ENCODE data around the gene HS1BP3. TPM values are rescaled to one million over a fixed set of nuclear protein-coding genes. Genes with fewer than 3 reads are reported as not detected.

HS1BP3 gene
- polyA plus RNA-seq, 6 donors from 2014 or later = 10.8 to 23.3 (median 16.0) TPM

- DNase-seq (no peak), ATAC-seq (ENCODE audit: low read depth in 2 of 2) (no peak)
- H3K4me3 Mint-ChIP-seq = peak overlapping the region in 2 of 8 donors; percentile 20 to 75
- H3K27me3 Mint-ChIP-seq = no peaks in the 10 kb centered on the region
- no peak overlapping the region for H3K27ac Mint-ChIP-seq
- H3K9me3 Mint-ChIP-seq = peaks cover 0 to 5% (median 2%) of the 10 kb centered on the region in 7 donors
- H3K4me1 Mint-ChIP-seq = peaks cover 27 to 38% (median 34%) of the 10 kb centered on the region in 3 donors
- H3K36me3 Mint-ChIP-seq = no peaks in the 10 kb centered on the region
These were observed 72.5 kb downstream of the HS1BP3 start for GRCh38 chr2:20578266-20578894.

- H3K27ac Mint-ChIP-seq = peak overlapping the region in 1 of 6 donors; percentile 91
These were observed 73.2 kb downstream of the HS1BP3 start for GRCh38 chr2:20577495-20578235.

GRCh38 chr2:20576598-20577115 is 74.2 kb downstream of the HS1BP3 start:
- Mint-ChIP-seq H3K4me3 (peak overlapping the region; percentile 3 to 83 (median 72)), H3K36me3 (no peaks in the 10 kb centered on the region), H3K9me3 (peaks cover 0 to 5% (median 0%) of the 10 kb centered on the region in 7 donors), H3K4me1 (peaks cover 27 to 38% (median 34%) of the 10 kb centered on the region in 3 donors), H3K27ac (peak overlapping the region; percentile 5 to 96 (median 92)), H3K27me3 (no peaks in the 10 kb centered on the region)
- DNase-seq (peak; percentile 30), ATAC-seq (ENCODE audit: low read depth in 2 of 2) (peak; percentile 88 to 89)

More at GRCh38 chr2:20577495-20578235, 73.2 kb downstream of the HS1BP3 start:
- no peaks in the 10 kb centered on the region for H3K36me3 Mint-ChIP-seq
- peaks cover 27 to 38% (median 34%) of the 10 kb centered on the region in 3 donors for H3K4me1 Mint-ChIP-seq
- H3K9me3 Mint-ChIP-seq = peaks cover 0 to 5% (median 2%) of the 10 kb centered on the region in 7 donors
- DNase-seq = no peak
- H3K4me3 Mint-ChIP-seq = peak overlapping the region in 4 of 8 donors; percentile 15 to 83 (median 50)
- ATAC-seq (ENCODE audit: low read depth in 2 of 2) = no peak
- H3K27me3 Mint-ChIP-seq = no peaks in the 10 kb centered on the region

DNA sequence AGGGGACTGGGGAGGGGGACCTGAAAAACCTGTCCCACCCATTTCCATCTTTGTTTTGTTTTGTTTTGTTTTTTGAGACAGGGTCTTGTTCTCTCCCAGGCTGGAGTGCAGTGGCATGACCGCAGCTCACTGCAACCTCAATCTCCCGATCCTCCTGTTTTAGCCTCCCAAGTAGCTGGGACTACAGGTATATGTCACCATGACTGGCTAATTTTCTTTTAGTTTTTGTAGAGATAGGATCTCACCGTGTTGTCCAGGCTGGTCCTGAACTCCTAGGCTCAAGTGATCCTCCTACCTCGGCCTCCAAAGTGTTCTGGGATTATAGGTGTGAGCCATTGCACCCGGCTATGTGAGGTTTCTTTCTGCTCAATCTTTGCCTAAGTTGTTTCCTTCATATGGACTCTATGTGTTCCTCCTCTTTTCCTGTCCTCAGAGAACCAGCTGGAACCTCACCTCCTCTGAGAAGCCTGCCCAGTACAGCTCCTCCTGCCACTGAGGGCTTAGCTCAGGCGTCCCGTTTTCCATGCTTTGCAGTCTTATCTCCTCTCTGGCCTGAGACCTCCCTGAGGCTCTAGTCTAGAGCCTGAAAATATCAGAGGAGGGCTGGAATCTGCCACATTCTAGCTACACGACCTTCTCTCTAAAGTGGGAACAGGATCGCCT is 74.8 kb downstream of the HS1BP3 start:
- Mint-ChIP-seq H3K27ac (peak overlapping the region; percentile 61 to 96 (median 92)), H3K4me1 (peaks cover 27 to 38% (median 34%) of the 10 kb centered on the region in 3 donors), H3K4me3 (peak overlapping the region in 7 of 8 donors; percentile 3 to 83 (median 72)), H3K36me3 (no peaks in the 10 kb centered on the region), H3K27me3 (no peaks in the 10 kb centered on the region), H3K9me3 (peaks cover 0 to 4% (median 0%) of the 10 kb centered on the region in 7 donors)
- ATAC-seq (ENCODE audit: low read depth in 2 of 2) = no peak
- DNase-seq = no peak

DNA sequence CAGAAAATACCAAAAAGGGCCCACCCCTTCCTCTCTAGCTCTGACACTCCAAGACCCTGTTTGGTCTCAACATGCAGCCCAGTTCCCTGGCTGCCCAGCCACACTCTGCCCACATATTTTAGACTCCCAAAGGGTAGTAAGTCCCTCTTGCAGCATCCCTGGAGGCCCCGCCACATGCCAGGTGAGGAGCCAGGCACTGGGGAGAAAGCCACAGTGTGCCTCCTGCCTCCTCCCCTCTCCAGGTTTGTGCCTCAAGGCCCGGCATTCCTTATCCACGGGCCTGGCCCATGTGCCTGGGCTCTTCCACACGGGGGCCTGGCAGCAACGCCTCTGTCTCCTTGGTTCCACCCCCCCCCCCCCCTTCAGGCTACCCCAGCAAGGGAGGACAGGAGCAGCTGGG is 75.5 kb downstream of the HS1BP3 start:
- Mint-ChIP-seq H3K27ac (peak overlapping the region in 1 of 6 donors; percentile 91), H3K4me3 (peak overlapping the region in 1 of 8 donors; percentile 83), H3K27me3 (no peaks in the 10 kb centered on the region), H3K4me1 (peaks cover 27 to 38% (median 36%) of the 10 kb centered on the region in 3 donors), H3K9me3 (no peaks in the 10 kb centered on the region), H3K36me3 (no peaks in the 10 kb centered on the region)
- ATAC-seq (ENCODE audit: low read depth in 2 of 2) (no peak), DNase-seq (no peak)

- no peaks in the 10 kb centered on the region for H3K9me3 Mint-ChIP-seq
- H3K36me3 Mint-ChIP-seq = no peaks in the 10 kb centered on the region
- ATAC-seq (ENCODE audit: low read depth in 2 of 2) (no peak), DNase-seq (no peak)
- H3K27ac Mint-ChIP-seq = peak overlapping the region in 1 of 6 donors; percentile 91
- no peak overlapping the region for H3K4me3 Mint-ChIP-seq
- peaks cover 27 to 37% (median 37%) of the 10 kb centered on the region in 3 donors for H3K4me1 Mint-ChIP-seq
- H3K27me3 Mint-ChIP-seq = no peaks in the 10 kb centered on the region
These were observed 76.0 kb downstream of the HS1BP3 start for GRCh38 chr2:20574930-20575329.

- Mint-ChIP-seq H3K27me3 (no peaks in the 10 kb centered on the region), H3K36me3 (no peaks in the 10 kb centered on the region), H3K9me3 (no peaks in the 10 kb centered on the region), H3K27ac (peak overlapping the region in 2 of 6 donors; percentile 37 to 57), H3K4me1 (peaks cover 27 to 34% (median 33%) of the 10 kb centered on the region in 3 donors), H3K4me3 (peak overlapping the region in 1 of 8 donors; percentile 40)
- DNase-seq (no peak), ATAC-seq (ENCODE audit: low read depth in 2 of 2) (no peak)
These were observed 76.4 kb downstream of the HS1BP3 start for GRCh38 chr2:20574423-20574911.

DNA sequence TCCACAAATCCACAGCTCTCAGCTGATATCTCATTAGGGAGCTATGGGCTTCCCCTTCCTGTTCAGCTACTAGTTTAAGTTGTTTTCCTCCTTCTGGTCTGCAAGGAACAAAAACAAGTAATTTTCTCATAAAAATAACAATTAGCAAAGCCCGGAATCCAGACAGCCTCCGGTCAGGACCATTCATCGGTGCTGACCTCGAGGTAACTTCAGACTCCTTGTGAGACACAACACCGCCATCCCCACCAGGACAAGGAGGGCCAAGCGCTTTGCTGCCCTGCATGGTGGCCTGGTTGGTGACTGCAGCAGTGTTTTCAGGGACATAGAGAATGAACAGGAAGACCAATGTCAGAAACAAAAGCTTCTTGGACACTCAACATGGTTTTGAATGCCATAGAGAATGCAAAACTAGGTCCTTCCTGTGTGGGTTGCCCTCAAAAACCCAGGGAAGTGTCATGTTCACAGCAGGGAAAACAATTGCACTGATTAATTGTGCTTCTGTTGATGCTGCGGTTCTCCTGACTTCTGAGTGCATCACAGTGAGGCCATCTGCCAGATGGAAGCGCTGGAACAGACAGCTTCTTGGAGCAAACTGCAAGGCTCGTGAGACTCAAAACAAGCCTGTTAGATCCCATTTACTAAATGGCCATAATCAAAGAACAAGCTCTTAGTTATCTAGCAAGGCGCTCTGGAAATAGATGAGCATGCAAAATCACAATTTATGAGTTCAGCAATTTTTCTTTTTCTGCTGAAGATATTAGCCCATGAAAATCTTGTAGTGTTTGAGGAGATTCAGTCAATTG is 77.1 kb downstream of the HS1BP3 start:
- H3K9me3 Mint-ChIP-seq = no peaks in the 10 kb centered on the region
- peaks cover 27 to 33% (median 29%) of the 10 kb centered on the region in 3 donors for H3K4me1 Mint-ChIP-seq
- H3K27me3 Mint-ChIP-seq = no peaks in the 10 kb centered on the region
- ATAC-seq (ENCODE audit: low read depth in 2 of 2) (no peak), DNase-seq (no peak)
- H3K27ac Mint-ChIP-seq = peak overlapping the region in 2 of 6 donors; percentile 37 to 57
- no peaks in the 10 kb centered on the region for H3K36me3 Mint-ChIP-seq
- H3K4me3 Mint-ChIP-seq = peak overlapping the region in 1 of 8 donors; percentile 40

DNA sequence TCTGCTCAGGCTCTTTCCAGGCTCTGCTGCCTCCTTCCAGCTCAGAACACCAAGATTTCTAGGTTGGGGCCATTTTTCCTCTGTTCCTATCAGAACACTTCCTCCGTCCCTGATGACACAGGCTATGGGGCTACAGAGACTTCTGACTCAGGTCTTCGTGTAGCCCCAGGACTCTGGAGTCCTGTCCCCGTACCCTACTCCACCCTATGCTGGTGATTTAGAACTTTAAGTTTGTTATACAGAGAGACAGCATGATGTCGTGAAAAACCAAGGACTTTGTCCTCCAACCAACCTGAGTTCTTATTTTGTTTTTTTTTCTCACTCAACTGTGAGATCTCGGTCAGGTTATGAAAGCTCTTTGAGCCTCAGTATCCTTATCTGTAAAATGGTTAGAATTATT is 78.7 kb downstream of the HS1BP3 start:
- Mint-ChIP-seq H3K27me3 (no peaks in the 10 kb centered on the region), H3K27ac (peak overlapping the region in 2 of 6 donors; percentile 78 to 81), H3K4me1 (peaks cover 14 to 29% (median 14%) of the 10 kb centered on the region in 3 donors), H3K36me3 (no peaks in the 10 kb centered on the region), H3K4me3 (peak overlapping the region in 1 of 8 donors; percentile 36), H3K9me3 (no peaks in the 10 kb centered on the region)
- ATAC-seq (ENCODE audit: low read depth in 2 of 2) (no peak), DNase-seq (no peak)

GRCh38 chr2:20571644-20572215 is 79.2 kb downstream of the HS1BP3 start:
- H3K4me1 Mint-ChIP-seq = peaks cover 9 to 25% (median 9%) of the 10 kb centered on the region in 3 donors

DNA sequence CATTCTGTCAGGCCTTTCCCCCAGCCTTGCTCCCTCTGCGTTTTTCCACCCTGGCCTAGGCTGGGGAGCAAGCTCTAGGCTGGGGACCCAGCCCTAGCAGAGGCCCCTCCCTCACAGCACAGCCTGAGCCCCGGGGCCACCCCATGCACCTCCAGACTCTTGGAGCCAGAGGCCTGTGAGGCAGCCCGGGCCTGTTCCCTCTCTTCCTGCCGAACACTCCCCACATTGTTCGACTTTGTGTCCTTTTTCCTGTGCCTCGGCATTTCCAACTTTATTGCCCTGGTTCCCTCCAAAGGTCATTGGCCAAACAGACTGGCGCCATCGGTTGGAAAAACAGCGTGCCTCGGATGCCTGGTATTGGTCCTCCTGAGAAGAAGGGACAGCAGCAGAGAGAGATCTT is 79.7 kb downstream of the HS1BP3 start:
- Mint-ChIP-seq H3K4me3 (no peak overlapping the region), H3K27ac (no peak overlapping the region), H3K27me3 (peaks cover 0 to 6% (median 5%) of the 10 kb centered on the region in 3 donors), H3K36me3 (no peaks in the 10 kb centered on the region), H3K9me3 (no peaks in the 10 kb centered on the region), H3K4me1 (peaks cover 4 to 20% (median 4%) of the 10 kb centered on the region in 3 donors)
- ATAC-seq (ENCODE audit: low read depth in 2 of 2) = no peak
- DNase-seq = no peak

More at GRCh38 chr2:20571644-20572215, 79.2 kb downstream of the HS1BP3 start:
- ATAC-seq (ENCODE audit: low read depth in 2 of 2) (no peak), DNase-seq (no peak)
- Mint-ChIP-seq H3K27me3 (peaks cover 0 to 5% (median 4%) of the 10 kb centered on the region in 3 donors), H3K27ac (peak overlapping the region in 1 of 6 donors; percentile 81), H3K36me3 (no peaks in the 10 kb centered on the region), H3K4me3 (no peak overlapping the region), H3K9me3 (no peaks in the 10 kb centered on the region)

DNA sequence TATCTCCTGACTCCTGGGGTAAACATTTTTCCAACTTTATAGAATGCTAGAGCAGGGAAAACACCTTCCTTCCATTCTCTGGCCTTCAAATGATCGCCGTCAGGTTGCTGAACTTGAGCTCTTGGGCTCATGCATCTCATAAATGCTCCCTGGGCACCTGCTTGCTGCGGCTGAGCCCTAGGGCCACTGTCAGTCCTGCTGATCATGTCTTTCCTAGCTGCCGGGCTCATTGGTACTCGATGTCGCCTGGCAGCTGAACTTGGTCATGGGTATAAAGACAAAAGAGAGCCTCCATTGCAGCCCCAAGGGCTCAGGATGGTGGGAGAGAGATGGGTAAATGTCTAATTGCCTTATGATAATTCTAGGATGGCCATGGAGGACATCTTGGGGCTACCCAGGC is 80.6 kb downstream of the HS1BP3 start:
- H3K27me3 Mint-ChIP-seq = peaks cover 0 to 10% (median 6%) of the 10 kb centered on the region in 3 donors
- no peaks in the 10 kb centered on the region for H3K36me3 Mint-ChIP-seq
- ATAC-seq (ENCODE audit: low read depth in 2 of 2) (no peak), DNase-seq (no peak)
- peak overlapping the region in 3 of 6 donors; percentile 12 to 51 (median 24) for H3K27ac Mint-ChIP-seq
- H3K4me3 Mint-ChIP-seq = no peak overlapping the region
- H3K9me3 Mint-ChIP-seq = no peaks in the 10 kb centered on the region
- H3K4me1 Mint-ChIP-seq = peaks cover 0 to 11% (median 1%) of the 10 kb centered on the region in 3 donors

Data from naive B cell (primary cell).